Measurements from ENCODE around the gene TBC1D22A. TPM values are rescaled to one million over a fixed set of nuclear protein-coding genes. Genes with fewer than 3 reads are reported as not detected.

The TBC1D22A gene
- total RNA-seq, 1 experiment from 2014 or later = 12.2 TPM

DNA sequence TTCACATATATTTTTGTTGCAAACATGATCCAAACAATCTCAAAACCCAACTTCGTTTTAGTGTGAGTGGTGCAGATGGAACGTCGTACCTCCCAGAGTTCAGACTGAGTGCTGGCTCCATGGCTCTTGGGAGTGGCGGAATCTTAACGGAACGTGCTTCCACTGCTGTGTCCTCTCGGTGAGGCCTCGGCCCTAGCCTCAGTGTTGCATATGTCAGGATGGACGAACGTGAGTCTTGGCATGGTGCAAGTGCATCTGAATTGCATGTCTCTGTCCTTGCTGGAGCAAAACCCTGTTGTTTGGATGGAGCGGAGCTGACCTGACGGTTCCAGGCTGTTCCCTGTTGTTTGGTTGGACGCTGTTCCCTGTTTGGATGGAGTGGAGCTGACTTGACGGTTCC, 306.8 kb downstream of the TBC1D22A start:
- no peak for DNase-seq (ENCODE audit: low read depth)

DNA sequence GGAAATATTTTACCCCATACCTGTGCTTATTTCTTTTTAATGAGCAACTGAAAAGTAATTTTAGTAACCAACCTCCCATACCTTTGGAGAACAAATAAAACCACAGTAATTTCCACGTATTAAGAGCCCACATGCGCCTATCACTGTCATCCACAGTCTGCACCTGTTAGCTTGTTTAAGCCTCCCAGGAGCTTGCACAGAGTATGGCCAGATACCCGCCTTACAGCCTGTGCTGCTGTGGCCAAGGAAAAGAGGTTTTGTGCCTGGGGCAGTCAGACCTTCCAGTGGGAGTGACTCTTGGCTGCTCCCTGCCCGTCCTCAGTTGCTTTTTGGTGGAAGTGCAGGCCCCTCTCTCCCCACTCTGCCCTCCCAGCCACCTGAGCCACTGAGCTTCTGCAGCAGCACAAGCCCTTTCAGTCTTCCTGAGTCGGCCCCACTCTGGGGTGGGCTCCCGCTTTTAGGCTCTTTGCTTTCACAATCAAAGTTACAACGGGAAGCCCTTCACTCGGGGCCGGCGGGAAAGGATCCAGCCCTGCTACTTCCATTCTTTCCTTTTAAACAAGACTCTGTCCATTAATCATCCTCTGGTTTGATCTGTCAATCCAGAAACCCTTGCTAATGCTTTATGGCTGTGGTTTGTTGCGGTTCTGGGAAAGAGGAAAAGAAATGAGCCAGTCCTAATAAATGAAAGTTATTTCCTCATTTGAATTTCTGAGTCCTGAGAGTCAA, 308.8 kb downstream of the TBC1D22A start:
- no peak for DNase-seq (ENCODE audit: low read depth)

DNA sequence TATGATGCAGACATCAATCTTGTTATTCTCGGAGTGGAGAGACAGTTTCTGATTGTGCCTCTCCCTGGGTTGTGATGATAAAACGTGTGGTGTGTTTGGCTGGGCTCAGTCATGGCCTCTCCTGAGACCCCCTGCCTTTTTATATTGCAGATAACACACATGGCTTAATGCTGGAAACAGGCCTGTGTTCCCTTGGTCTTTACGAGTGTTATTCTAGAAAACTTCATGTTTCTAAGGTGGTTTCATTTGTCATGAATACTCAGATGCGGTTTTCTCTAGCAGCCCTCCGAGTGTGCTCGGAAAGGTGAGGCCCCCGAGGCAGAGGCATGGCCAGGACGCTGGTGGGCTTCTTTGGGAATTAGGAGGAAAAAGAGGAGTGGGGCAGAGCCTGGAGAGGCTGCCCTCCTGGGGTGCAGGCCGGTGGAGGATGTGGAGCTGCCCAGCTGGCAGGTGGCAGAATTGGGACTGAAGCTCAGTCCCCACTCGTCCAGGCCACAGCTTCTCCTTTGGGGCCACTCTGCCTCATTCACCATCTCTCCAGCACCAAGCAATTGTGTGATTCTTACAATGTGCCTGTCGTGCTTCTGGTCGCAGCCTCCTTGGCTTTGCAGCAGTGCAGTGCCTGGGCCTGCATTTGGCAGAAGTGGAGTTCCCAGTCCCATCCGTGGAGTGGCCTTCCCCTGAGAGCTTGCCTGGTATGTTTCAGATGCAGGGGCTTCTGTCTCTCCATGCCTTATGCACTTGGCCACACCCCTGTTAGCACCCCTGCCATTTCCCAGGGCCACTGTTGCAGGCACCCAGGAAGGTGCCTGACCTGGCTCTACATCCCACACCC, 309.6 kb downstream of the TBC1D22A start:
- DNase-seq (ENCODE audit: low read depth) = no peak

DNA sequence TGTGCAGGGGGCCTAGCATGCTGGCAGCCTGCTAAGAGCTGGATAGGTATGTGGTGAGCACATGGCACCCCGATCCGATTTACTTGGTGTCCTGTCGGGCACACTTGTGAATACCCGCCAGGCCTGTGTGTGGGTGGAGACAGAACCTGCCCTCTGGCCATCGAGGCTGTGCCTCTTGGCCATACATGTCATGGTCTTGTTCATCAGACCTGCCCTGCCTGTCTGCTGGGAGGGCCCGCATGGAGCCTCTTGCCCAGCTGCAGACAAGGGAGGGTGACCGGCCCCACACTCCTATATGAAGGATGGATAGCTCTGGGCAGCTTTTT, 310.2 kb downstream of the TBC1D22A start:
- no peak for DNase-seq (ENCODE audit: low read depth)

DNA sequence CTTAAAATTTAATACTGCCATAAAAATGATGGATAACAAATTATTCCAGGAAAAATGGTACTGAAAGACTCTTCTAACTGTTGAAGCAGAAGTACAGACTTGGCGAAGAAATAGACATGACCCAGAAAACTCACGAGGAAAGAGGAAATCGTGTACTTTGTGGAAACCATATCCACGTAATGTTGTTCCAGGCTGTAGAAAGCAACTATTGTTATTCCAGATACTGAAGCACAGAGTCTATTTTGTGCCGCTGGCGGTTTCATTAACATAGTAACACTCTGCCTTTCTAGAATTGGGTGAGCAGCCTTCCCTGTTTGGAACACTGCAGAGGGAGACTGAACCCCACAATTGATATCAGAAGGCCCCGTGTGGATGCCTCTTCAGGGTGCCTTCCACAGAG, 310.6 kb downstream of the TBC1D22A start:
- DNase-seq (ENCODE audit: low read depth) = no peak

DNA sequence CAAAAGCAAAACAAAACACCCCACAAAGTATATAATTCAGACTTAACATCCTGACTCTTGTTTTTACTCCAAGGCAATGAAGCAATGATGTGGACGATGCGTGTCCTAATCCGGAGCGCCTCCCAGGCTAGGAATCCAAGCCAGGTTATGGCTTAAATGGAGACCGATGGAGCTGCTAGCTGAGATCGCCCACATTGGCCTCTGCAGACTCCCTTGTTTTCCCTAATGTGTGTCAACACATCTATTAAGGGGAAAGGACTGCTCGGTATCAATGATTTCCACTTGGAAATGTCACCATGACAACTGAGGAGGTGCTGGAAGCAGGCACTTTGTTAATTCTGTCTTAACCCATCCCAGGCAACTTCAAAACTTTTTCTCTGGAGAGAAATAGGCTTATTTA, 311.7 kb downstream of the TBC1D22A start:
- no peak for DNase-seq (ENCODE audit: low read depth)

DNA sequence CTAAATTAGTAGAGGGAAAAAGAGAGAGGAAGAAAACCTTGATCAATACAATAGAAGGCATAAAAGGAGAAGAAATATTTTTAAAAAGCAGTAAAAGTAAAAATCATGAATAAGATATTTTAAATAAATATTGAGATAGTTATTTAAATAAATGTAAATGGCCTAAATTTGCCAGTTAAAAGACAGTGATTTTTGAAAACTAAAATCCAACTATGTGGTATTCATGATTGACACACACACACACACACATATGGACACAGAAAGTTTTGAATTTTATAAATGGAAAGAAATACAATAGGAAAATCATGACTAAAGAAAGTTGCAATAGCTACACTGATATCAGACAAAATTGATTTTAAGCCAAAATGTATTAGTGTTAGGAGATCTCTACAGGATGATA, 313.1 kb downstream of the TBC1D22A start:
- DNase-seq (ENCODE audit: low read depth) = no peak

DNA sequence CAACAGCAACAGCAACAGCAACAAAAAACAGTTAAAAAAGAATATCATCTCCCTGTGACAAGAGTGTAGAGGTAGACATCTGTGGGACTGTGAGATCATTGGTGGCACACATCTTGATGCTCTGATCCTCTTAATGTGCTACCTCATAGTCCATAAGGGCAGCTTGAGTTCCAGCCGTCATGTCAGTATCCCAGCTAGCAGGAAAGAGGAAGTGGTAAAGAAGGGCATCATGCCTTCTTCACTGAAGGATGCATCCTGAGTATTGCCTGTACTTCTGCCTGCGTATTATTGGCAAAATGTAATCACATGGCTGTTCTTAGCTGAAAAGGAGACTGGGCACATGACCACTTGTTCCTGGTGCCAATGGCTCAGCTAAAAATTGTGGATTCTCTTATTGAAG, 314.3 kb downstream of the TBC1D22A start:
- DNase-seq (ENCODE audit: low read depth) = no peak

DNA sequence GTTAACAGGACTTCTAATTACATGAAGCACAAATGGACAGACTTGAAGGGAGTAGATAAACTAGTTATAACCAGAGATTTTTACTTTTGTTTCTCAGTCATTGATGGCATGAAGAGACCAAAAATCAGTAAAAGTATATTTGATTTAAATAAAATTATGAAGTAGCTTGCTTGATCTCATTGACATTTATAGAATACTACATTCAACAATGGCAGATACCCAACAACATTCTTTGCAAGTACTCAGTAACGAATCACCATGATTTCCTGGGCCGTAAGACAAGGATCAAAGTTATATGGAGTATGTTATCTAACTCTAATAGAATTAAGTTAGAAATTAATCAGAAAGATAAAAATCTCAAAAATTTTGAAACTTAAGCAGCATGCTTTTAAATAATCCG, 317.6 kb downstream of the TBC1D22A start:
- DNase-seq (ENCODE audit: low read depth) = no peak

DNA sequence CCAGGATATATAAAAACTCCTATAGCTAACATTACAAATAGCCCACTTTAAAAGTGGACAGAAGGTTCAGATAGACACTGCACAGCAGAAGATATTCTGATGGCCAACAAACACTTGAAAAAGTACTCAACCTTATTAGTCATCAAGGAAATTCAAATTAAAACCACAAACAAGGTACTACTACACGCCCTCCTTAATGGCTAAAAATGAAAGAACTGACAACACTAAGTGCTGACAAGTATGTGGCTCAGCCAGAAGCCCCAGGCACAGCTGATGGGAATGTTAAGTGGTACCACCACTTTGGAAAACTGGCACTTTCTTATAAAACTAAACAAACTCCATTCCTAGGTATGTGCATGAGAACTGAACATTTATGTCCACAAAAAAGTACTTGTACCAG, 320.1 kb downstream of the TBC1D22A start:
- peak; percentile 17 for DNase-seq (ENCODE audit: low read depth)

DNA sequence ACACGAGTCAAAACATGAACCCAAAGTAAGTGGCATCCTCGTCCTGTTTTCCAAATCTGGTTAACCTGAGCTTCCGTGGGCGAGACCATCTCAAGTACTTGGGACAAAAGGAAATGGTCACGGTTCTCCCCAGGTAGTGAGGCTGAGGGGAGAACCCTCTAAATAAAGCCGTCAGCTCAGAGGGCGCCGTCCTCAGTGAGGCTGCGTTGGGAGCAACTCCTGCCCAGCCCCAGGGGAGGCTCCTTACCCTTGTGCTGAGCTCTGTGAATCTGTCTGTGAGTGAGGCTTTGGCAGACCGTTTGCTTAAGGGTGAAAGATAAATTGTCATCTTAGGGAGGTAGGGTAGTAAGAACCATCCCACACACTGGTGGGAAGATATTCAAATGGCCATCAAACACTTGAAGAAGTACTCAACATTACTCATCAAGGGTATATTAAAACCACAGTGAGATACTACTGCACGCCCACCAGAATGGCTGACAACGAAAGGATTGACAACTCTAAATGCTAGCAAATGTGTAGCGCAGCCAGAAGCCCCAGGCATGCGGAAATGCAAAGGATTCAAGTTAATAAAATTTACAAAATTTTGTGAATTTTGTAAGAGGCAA, 321.0 kb downstream of the TBC1D22A start:
- DNase-seq (ENCODE audit: low read depth) = no peak

DNA sequence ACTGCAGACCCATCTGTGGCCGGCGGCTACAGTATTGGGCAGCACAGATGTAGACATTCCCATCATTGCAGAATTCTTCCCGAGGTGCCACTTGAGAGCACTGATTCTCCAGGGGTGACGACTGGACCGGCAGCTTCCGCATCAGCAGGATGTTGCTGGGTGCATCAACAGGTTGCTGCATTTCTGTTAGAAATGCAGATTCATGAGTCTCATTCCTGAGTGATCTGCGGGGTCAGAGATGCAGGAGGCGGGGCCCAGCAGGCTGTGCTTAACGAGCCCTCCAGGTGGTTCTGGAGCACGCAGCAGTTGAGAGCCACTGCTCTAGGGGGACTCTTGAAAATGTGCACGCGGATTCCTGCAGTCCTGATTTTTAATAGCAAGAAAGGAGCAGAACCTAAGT, 321.8 kb downstream of the TBC1D22A start:
- DNase-seq (ENCODE audit: low read depth) = no peak

DNA sequence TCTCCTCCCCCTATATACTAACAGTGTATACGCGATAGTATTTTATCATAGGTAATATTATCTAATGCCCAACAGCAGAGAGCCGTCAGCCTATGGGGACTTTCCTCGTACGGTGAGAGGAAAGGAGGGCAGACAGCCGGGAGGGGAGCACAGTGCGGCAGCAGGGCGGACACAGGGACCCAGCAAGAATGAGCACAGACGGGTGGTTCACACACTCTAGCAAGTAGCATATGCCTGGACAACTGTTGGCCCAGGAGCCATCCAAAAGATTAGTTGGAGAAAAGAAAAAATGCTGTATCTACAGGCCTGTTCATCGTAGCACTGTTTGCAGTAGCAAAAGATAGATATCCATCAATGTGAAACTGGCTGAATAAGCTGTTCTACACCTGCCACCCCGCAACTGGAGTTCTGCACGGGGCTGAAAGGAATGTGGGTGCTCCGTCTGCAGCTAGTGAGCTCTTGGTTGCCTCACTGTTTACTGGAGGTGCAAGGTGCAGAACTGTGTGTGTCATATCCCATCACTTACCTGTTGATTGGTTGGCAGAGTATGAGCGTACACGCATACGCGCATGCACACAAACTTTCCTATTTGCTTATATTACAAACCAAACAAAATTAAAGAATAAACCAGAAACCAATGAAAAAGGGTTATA, 324.3 kb downstream of the TBC1D22A start:
- no peak for DNase-seq (ENCODE audit: low read depth)

DNA sequence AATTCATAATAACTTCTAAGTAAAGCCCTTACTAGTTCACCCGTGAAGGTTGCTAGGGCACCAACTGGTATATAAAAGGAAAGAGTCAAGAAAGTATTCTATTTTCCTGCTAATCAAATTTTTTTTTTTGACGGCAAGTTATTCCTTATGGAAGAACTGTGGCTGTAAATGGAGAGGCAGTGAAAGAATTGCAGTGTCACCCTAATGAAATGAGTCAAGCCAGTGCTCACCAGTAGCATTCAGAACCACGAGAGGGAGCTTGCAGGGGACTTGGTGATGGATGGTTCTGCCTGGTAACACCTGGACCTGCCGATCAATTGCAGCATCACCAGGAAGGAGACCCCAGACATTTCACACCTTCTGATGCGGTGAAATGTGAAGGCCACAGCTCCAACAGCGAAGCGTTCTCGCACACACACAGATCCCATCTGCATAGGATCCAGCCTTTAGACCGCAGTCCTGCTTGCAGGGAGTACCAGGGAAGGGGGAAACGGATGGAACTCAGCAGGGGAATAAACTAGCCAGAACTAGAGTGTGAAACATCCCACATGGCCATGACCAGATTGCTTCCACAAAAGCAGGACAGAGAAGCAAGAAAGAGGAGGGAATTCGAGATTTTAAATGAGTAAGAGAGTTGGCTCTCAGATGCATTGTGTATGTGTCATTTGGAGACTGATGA, 326.2 kb downstream of the TBC1D22A start:
- no peak for DNase-seq (ENCODE audit: low read depth)

DNA sequence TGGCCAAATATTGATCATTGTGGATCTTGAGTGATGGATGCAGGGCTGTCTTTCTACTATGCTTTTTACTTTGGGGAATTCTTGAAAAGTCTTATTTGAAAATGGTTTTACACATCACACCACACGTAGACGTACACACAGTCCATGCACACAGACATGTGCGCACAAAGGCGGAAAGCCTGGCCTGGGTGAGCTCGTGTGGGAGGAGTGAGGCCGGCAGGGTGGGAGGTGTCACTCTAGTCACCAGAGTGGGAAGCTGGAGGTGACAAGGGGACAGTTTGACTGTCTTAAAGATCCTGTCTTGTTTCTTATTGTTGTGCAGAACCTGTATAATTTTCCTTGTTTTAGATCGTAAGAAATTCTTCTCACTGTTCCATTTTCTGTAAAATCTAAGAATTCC, 326.9 kb downstream of the TBC1D22A start:
- no peak for DNase-seq (ENCODE audit: low read depth)

DNA sequence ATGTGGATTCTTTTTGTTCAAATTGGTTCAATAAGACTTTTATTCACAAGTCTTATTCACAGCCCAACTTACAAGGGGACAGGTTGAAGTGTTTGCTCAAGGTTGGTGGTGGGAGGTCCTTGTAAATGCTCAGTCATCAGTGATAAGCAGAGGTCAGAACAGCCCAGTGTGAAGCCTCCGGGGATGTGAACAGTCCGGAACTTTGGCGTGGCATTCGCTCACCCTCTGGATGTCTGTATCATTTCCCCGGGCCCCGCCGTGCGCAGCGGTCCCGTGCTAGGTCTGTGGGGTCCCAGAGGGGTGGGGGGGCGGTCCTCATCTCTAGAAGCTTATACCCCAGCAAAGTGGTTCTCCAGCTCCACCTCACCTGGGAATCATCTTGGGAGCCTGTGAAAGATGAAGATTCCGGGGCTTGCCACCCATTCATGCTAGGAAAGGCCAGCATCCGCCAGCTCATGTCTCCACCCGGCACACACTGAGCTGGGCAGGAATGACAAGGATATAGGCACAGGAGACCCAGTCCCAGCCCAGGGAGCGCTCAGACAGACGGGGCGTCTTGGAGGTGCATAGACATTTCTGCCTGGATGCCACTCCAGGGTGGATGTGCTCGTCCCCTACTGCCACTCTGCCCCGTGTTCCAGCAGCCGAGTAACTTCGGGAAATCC, 327.5 kb downstream of the TBC1D22A start:
- no peak for DNase-seq (ENCODE audit: low read depth)

DNA sequence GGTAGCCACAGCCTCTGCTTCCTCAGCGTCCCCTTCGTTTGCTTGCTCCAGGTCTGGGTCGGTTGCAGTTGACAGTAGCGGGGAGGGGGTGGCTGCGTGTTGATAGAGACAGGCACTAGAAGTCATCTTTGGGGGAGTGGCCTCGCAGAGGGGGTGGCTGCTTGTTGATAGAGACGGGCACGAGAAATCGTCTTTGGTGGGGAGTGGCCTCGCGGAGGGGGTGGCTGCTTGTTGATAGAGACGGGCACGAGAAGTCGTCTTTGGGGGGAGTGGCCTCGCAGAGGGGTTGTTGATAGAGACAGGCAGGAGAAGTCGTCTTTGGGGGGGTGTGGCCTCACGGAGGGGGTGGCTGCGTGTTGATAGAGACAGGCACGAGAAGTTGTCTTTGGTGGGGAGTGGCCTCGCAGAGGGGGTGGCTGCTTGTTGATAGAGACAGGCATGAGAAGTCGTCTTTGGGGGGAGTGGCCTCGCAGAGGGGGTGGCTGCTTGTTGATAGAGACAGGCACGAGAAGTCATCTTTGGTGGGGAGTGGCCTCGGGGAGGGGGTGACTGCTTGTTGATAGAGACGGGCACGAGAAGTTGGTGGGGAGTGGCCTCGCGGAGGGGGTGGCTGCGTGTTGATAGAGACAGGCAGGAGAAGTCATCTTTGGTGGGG, 328.3 kb downstream of the TBC1D22A start:
- DNase-seq (ENCODE audit: low read depth) = no peak

DNA sequence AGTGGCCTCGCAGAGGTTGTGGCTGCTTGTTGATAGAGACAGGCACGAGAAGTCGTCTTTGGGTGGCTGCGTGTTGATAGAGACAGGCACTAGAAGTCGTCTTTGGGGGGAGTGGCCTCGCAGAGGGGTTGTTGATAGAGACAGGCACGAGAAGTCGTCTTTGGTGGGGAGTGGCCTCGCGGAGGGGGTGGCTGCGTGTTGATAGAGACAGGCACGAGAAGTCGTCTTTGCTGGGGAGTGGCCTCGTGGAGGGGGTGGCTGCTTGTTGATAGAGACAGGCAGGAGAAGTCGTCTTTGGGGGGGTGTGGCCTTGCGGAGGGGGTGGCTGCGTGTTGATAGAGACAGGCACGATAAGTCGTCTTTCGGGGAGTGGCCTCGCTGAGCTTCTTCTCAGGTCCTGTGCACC, 328.8 kb downstream of the TBC1D22A start:
- DNase-seq (ENCODE audit: low read depth) = no peak

DNA sequence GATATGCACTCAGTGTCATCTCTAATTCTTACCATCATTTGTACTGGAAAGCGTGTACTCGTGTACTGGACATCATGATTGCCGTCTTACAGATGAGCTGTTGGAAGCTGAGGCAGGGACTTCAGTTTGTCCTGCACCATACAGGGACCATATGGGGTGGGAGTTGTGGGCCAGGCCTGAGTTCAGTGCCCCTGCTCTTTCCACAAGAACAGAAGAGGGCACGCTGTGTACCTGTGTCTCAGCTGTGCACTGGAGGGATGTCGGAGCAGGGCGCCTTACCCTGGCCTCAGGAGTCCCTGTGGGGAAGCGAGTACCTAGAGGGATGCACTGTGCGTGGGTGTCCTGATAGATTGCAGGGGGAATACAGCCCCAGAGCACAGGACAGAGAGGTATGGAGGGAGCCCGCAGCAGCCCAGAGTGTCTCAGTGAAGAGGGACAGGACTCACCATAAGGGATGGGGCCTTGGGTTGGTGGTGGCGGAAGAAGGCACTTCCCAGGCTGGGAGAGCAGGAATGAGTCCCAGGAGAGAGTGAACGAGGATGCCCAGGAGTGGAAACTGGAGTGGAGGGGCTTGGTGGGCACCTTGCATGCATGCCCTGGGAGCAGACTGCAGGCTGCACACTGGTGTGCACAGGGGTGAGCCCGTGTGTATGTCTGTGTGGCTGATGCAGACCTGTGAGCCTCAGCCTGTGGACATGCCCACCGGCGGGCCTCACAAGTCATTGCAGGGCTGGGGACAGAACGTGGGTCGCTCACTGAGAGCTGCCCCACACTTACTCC, 329.7 kb downstream of the TBC1D22A start:
- no peak for DNase-seq (ENCODE audit: low read depth)

DNA sequence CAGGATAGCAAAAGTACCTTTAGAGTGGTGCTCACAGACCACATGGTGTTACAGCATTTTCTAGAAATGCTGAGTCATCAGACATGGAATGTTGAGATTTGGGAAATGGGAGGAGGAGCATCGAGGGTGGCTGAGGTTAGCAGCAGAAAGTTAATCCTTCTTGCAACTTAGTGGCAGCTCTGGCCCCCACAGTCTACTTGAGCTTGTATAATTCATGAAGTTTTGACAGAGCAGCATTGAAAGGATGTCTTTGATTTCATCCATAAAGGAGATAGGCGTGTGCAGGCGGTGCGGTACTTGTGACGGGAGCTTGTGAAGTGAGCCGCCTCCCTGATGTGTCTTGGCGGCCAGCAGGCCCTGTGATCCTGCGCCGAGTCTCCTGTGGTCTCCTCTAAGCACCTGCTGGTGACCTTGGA, 330.5 kb downstream of the TBC1D22A start:
- DNase-seq (ENCODE audit: low read depth) = peak; percentile 23
